Epithelial cell of proximal tubule (primary cell): ENCODE data around the gene ERCC6L2. TPM values are rescaled to one million over a fixed set of nuclear protein-coding genes. Genes with fewer than 3 reads are reported as not detected.
A peak's percentile ranks its signal among the peaks of the same experiment; 100 is the strongest.

Source experiments
- DNase-seq: peaks from one replicate; pipeline ENCODE4 v3.0.0-alpha.2; 2011; ENCODE audit warnings: low read depth
- H3K4me3 ChIP-seq: 2 replicates; pipeline ENCODE4 v1.5.1; 2011; ENCODE audit warnings: low read depth, mild to moderate bottlenecking, low read length
- CTCF ChIP-seq: conservative IDR thresholded peaks from 2 replicates; pipeline ENCODE4 v1.5.1; 2012; ENCODE audit warnings: low read depth, mild to moderate bottlenecking, low read length
- total RNA-seq: library from RNA; depleted of rRNA; stranded (reverse); fragments of >200 nt; gene quantifications from 2 replicates; pipeline ENCODE4 v1.2.3, GENCODE V29; 2015

Gene ERCC6L2
- total RNA-seq, 1 donor from 2014 or later: 60.0 TPM

GRCh38 chr9:95912773-95913172, 37.3 kb downstream of the ERCC6L2 start:
- no peak for TF ChIP-seq CTCF
- DNase-seq: no peak
- no peak overlapping the region for H3K4me3 ChIP-seq

- DNase-seq: no peak
- TF ChIP-seq CTCF: no peak
- no peak overlapping the region for H3K4me3 ChIP-seq
These were observed 44.5 kb downstream of the ERCC6L2 start for GRCh38 chr9:95920017-95920416.

GRCh38 chr9:95923794-95924193, 48.3 kb downstream of the ERCC6L2 start:
- DNase-seq: peak; percentile 1
- TF ChIP-seq CTCF: no peak
- H3K4me3 ChIP-seq: no peak overlapping the region

DNA sequence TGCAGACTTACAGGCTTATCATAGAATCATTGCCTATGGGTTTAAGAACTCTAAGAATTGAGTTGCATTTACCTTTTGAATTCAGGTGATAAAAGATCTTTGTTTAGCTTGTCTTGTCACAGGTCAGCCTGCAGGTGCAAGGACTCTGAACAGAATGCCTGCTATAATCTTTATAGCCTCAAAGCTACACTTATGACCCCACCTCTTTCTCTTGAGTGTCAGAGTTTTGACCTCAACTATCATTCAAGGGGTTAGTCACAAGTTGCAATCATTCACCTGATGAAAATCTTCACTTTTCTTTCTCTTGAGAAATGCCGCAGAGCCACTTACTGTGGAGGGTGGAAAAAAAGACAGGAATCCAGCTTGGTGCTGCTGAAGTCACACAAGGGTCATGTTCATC, 49.5 kb downstream of the ERCC6L2 start:
- no peak for DNase-seq
- no peak overlapping the region for H3K4me3 ChIP-seq
- TF ChIP-seq CTCF: no peak

DNA sequence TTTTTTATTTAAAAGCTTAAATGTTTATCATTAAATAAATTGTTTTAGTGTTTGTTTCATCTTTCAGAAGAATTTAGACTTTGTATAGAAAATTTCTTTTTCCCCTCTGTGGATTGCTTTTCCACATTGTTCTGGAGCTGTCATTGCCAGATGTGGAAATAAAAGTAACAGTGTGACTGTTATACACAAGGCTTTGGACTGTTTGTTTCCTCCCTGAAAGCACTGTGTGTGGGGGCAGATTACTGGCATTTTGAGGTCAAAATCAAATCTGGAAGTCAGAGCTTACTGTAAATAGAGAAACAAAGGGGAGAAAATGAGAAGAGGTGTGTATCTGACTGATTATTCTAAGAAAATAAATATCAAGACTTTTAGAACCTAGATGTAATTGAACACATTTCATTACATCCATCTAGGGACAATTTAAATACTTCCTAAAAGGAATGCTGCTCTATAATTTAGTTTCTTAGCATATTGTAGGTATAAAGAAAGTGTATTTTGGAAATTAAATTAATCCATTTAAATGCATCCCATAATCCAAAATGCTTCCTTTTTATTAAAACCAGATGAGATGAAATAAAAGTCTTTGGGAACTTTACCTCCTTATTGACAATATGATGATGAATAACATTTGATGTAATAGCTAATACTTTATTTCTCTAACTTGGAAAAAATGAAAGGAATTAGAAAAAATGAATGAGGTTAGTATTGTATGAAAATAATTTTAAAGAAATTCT, 51.9 kb downstream of the ERCC6L2 start:
- no peak for TF ChIP-seq CTCF
- no peak for DNase-seq
- H3K4me3 ChIP-seq: no peak overlapping the region

GRCh38 chr9:95930277-95930676, 54.8 kb downstream of the ERCC6L2 start:
- no peak for DNase-seq

More at GRCh38 chr9:95930277-95930676, 54.8 kb downstream of the ERCC6L2 start:
- no peak overlapping the region for H3K4me3 ChIP-seq
- no peak for TF ChIP-seq CTCF
